ENCODE data around the gene GSN. TPM values are rescaled to one million over a fixed set of nuclear protein-coding genes. Genes with fewer than 3 reads are reported as not detected.

The GSN gene
- total RNA-seq, 1 experiment from 2014 or later = 229 TPM

GRCh38 chr9:121323449-121324151, 55.6 kb downstream of the GSN start:
- no peak for DNase-seq (ENCODE audit: low read depth)

DNA sequence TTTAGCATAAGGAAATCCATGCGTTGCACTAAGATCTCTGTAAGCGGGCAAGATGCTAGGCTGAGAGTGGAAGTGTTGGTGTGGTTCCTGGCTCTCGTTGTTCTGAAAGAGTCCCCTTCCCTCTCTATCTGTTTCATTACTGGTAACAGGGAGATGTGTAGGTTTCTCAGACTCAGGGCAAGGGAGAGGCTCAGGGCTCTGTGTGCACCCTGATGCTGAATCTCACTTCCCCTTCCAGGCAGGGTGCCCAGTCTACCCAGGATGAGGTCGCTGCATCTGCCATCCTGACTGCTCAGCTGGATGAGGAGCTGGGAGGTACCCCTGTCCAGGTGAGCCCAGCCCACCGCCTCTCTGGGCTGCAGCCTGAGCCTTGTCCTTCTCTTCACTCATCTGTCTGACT, 56.4 kb downstream of the GSN start:
- no peak for DNase-seq (ENCODE audit: low read depth)

DNA sequence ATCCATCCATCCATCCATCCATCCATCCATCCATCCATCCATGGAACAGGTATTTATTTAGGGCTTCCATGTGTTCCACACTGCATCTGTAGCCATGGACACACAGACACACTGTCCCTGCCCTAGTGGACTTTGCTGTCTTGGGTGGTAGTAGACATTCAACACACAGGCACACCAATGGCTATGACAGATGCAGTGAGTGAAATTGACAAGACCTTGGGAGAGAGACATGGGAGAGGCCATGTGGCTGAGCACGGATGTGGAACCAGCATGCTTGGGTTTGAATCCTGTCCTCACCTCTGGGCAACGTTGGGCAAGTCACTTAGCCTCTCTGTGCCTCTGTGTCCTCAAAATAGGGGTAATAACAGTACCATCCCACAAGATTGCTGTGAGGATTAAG, 56.8 kb downstream of the GSN start:
- no peak for DNase-seq (ENCODE audit: low read depth)

- DNase-seq (ENCODE audit: low read depth) = no peak
Observed at GRCh38 chr9:121325387-121325786, 57.4 kb downstream of the GSN start.

DNA sequence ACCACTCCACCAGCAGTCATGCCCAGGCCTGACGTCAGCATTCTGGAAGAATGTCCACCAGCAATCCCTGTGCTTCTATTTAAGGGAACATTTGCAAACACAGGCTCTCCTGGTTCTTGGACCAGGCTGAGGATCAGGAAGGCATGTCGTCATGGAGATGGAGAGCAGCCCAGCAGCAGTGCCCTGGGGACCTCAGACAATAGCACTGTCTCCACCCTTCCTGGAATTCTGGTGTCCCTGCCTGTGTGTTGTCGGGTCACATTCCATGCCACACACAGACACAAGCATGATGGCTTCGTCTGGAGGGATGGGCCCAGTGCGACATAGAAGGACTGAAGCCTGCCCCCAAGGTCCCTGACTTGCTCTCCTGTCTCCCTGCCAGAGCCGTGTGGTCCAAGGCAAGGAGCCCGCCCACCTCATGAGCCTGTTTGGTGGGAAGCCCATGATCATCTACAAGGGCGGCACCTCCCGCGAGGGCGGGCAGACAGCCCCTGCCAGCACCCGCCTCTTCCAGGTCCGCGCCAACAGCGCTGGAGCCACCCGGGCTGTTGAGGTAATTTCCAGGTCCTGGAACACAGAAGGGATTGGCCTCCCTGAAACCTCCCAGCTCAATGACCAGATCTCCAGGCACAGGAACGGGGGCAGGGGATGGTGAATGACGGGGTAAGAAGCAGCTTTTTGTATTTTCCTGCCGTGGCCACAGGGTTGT, 58.3 kb downstream of the GSN start:
- DNase-seq (ENCODE audit: low read depth) = no peak

- DNase-seq (ENCODE audit: low read depth) = no peak
Observed at GRCh38 chr9:121326901-121327613, 59.1 kb downstream of the GSN start.

- no peak for DNase-seq (ENCODE audit: low read depth)
Observed at GRCh38 chr9:121328476-121328875, 60.5 kb downstream of the GSN start.

DNA sequence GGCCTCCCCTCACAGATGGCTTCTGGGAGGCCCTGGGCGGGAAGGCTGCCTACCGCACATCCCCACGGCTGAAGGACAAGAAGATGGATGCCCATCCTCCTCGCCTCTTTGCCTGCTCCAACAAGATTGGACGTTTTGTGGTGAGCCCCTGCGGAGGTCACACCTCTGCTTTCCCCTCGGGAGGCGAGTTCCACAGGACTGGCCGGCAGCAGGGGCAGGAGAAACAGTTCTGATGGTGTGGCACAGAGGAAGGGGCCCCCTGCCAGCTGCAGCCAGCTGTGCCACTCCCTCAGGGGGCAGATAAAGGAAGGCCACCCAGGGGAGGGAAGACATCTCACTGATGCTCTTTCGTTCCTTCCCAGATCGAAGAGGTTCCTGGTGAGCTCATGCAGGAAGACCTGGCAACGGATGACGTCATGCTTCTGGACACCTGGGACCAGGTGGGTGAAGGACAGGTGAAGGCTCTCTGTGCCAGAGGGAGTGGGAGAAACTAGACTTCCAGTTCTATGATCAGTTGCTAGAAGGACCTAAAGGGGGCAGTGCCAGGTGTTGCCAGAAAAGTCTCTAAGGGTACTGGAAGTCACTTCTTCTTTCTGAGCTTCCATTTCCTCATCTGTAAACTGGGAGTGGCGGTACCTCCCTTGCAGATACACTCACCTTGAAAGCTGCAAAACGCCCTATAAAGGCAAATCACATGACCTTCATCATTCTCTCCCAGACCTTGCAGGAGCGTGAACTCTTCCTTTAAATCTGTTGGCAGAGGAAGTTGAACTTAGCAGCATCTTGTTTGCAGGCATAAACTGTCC, 61.1 kb downstream of the GSN start:
- no peak for DNase-seq (ENCODE audit: low read depth)

GRCh38 chr9:121331549-121331948, 63.6 kb downstream of the GSN start:
- no peak for DNase-seq (ENCODE audit: low read depth)

DNA sequence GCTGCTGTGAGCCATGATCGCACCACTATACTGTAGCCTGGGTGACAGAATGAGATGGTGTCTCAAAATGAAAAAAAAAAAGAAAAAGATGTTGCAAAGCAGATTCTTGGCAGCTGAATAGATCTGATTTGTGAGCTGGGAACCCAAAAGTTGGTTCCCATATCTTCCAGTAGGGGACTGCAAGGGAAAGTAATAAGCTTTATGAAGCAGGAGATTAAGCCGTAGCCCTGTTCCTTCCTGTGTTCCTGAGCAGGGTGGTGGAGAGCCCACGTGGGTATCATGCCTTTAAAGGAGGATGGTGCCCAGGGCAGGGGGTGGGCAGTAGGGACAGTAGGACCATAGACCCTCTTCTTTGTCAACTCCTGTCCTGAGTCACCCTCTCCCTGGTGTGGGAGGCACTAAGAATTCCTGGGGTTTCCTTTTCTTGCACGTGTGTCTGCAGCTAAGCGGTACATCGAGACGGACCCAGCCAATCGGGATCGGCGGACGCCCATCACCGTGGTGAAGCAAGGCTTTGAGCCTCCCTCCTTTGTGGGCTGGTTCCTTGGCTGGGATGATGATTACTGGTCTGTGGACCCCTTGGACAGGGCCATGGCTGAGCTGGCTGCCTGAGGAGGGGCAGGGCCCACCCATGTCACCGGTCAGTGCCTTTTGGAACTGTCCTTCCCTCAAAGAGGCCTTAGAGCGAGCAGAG, 64.2 kb downstream of the GSN start:
- no peak for DNase-seq (ENCODE audit: low read depth)

- DNase-seq (ENCODE audit: low read depth) = no peak
Observed at GRCh38 chr9:121333950-121334773, 66.2 kb downstream of the GSN start.

- no peak for DNase-seq (ENCODE audit: low read depth)
Observed at GRCh38 chr9:121336665-121337064, 68.7 kb downstream of the GSN start.

- no peak for DNase-seq (ENCODE audit: low read depth)
Observed at GRCh38 chr9:121339437-121339836, 71.5 kb downstream of the GSN start.

DNA sequence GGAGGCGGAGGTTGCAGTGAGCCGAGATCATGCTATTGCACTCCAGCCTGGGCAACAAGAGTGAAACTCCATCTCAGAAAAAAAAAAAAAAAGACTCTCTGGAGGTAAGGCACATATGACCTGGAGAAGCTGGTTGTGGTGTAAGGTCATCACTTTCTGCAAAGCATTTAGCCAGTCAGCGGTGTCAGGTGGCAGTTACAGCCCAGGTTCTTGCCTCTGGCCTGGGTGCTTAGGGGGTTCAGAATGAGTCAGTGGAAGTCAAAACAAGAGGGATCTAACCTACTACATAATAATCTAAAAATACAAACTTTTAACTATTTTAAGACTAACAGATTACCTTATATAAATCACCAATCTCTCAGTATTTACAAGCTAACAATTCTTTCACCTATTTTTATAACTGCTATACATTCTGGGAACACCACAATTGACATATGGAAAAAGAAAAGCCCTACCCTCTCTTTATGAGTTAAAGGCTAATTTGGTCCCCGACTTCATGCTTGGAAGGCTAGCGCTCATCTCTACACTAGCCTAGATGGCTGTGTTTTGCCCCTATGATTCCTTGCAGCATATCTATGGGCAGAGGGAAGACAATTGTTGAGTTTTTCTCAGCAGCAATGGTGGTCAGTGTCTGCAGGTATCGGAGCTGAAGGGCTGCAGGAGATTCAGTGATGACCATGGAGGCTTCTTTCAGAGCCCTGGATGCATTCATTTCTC, 72.9 kb downstream of the GSN start:
- no peak for DNase-seq (ENCODE audit: low read depth)

DNA sequence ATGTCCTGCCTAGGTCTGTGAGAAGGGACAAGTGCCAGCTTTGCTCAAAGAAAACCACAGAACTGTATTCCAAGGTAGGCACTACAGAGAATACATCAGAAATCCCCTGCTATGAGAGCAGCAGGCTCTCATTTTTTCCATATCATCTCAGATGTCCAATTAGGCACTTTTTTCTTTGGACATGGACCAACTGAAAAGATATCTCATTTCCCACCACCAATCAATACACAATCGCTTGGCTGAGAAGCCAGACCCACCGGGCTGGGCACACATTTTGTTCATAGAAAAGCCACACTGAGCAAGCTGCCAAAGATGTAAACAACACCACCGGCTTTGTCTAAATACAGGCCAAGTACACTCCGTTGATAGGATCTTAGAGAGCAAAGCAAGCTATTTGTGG, 76.2 kb downstream of the GSN start:
- no peak for DNase-seq (ENCODE audit: low read depth)

DNA sequence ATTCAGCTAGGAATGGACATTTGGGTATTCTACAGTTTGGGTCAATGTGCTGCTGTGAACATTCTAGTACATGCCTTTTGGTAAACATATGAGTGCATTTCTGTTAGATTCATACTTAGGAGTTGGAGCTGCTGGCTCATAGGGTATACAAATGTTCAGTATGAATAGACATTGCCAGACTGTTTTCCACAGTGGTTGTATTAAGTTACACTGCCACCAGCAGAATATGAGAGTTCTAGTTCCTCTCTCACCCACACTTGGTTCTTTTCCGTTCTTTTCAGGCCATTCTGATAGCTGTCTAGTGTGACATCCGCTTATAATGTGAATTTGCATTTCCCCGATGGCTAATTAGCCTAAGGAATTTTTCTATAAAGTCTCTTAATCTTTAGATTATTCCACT, 77.1 kb downstream of the GSN start:
- no peak for DNase-seq (ENCODE audit: low read depth)

GRCh38 chr9:121348221-121348620, 80.3 kb downstream of the GSN start:
- no peak for DNase-seq (ENCODE audit: low read depth)

DNA sequence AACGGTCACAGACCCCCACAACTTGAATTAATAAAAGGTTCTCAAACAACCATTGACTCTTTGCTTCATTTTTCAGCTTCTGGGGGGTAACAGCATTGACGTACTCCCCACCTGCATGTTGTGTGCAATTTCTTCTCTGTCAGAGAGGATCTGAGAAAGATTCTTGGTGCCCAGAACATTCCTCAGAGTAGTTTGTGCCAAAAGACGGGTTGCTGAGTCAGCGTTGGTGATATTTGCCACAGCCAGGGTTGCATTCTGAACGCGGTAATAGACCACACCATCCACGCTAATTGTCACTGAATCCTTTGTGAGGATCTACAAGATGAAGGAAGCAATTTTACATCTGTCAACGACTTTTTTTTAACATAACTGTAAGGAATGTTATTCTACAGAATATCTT, 81.0 kb downstream of the GSN start:
- no peak for DNase-seq (ENCODE audit: low read depth)

- DNase-seq (ENCODE audit: low read depth) = no peak
Observed at GRCh38 chr9:121350036-121350435, 82.1 kb downstream of the GSN start.

DNA sequence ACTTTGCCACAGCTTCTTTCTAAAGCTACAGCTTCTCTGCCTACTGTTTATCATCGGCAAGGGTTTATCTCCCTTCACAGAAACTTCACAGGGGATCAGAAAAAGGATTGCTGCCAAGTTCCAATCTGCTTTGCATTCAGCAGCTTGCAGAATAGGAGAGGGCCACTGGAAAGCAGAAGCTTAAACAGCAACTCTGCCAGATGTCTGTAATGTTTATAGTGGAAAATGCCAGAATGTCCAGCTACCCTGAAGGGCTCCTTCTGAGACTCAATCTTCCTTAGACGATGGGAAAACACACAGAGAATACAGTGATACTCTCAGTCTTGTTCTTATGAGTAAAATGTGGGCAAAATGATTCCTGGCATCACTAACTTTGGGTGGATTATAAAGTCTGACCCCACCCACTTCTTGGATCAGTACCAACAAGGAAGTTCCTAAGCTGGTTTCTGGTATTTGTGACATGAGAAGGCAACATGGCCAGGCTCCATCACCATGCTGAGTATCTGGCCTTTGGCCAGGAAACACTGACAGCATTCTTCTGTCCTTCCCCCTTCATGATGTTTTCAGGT, 83.1 kb downstream of the GSN start:
- peak; percentile 88 for DNase-seq (ENCODE audit: low read depth)
